ENCODE data around the gene ABHD11.

ABHD11 gene

GRCh38 chr7:73700581-73701134 is 37.9 kb downstream of the ABHD11 start:
- no peak for DNase-seq

GRCh38 chr7:73700069-73700423 is 38.6 kb downstream of the ABHD11 start:
- no peak for DNase-seq

- DNase-seq, result no peak
These were observed 39.1 kb downstream of the ABHD11 start for GRCh38 chr7:73699370-73700068.

GRCh38 chr7:73698410-73698809 is 40.2 kb downstream of the ABHD11 start:
- no peak for DNase-seq

GRCh38 chr7:73696372-73696771 is 42.2 kb downstream of the ABHD11 start:
- no peak for DNase-seq

- no peak for DNase-seq
These were observed 48.0 kb downstream of the ABHD11 start for GRCh38 chr7:73690646-73691045.

- DNase-seq, result no peak
These were observed 50.3 kb downstream of the ABHD11 start for GRCh38 chr7:73688288-73688687.
